ENCODE measurements around the gene ELMO2.

Gene ELMO2

GRCh38 chr20:46351357-46352058 lies 54.9 kb downstream of the ELMO2 start:
- Histone ChIP-seq H3K9me3 (ENCODE audit: control insufficient read depth in 2 of 2, low read length in 2 of 2) (no peaks in the 10 kb centered on the region), H3K9ac (ENCODE audit: low read length in 2 of 2) (no peak overlapping the region), H3K27me3 (ENCODE audit: control insufficient read depth in 1 of 2, insufficient read depth in 2 of 2, low read length in 2 of 2) (no peaks in the 10 kb centered on the region), H3K27ac (ENCODE audit: low read length) (no peak overlapping the region), H3K36me3 (ENCODE audit: control insufficient read depth in 2 of 2, insufficient read depth in 2 of 2, low read length in 2 of 2) (peaks cover 15 to 17% of the 10 kb centered on the region in 2 donors), H3K4me3 (ENCODE audit: low read length in 2 of 2) (no peak overlapping the region), H3K4me1 (ENCODE audit: control insufficient read depth, insufficient read depth, low read length) (peaks cover 17% of the 10 kb centered on the region)

- Histone ChIP-seq H3K36me3 (ENCODE audit: control insufficient read depth in 2 of 2, insufficient read depth in 2 of 2, low read length in 2 of 2) (peaks cover 17% of the 10 kb centered on the region in 2 donors), H3K4me3 (ENCODE audit: low read length in 2 of 2) (no peak overlapping the region), H3K9me3 (ENCODE audit: control insufficient read depth in 2 of 2, low read length in 2 of 2) (no peaks in the 10 kb centered on the region), H3K27ac (ENCODE audit: low read length) (no peak overlapping the region), H3K9ac (ENCODE audit: low read length in 2 of 2) (no peak overlapping the region), H3K27me3 (ENCODE audit: control insufficient read depth in 1 of 2, insufficient read depth in 2 of 2, low read length in 2 of 2) (no peaks in the 10 kb centered on the region), H3K4me1 (ENCODE audit: control insufficient read depth, insufficient read depth, low read length) (peaks cover 12% of the 10 kb centered on the region)
Measured at GRCh38 chr20:46350986-46351267, 55.5 kb downstream of the ELMO2 start.

- Histone ChIP-seq H3K36me3 (ENCODE audit: control insufficient read depth in 2 of 2, insufficient read depth in 2 of 2, low read length in 2 of 2) (peaks cover 17% of the 10 kb centered on the region in 2 donors), H3K27me3 (ENCODE audit: control insufficient read depth in 1 of 2, insufficient read depth in 2 of 2, low read length in 2 of 2) (no peaks in the 10 kb centered on the region), H3K27ac (ENCODE audit: low read length) (no peak overlapping the region), H3K9ac (ENCODE audit: low read length in 2 of 2) (no peak overlapping the region), H3K4me1 (ENCODE audit: control insufficient read depth, insufficient read depth, low read length) (peaks cover 12% of the 10 kb centered on the region), H3K9me3 (ENCODE audit: control insufficient read depth in 2 of 2, low read length in 2 of 2) (no peaks in the 10 kb centered on the region), H3K4me3 (ENCODE audit: low read length in 2 of 2) (no peak overlapping the region)
Measured at GRCh38 chr20:46350201-46350985, 56.0 kb downstream of the ELMO2 start.

GRCh38 chr20:46349742-46350056 lies 56.7 kb downstream of the ELMO2 start:
- H3K4me1 ChIP-seq (ENCODE audit: control insufficient read depth, insufficient read depth, low read length): peaks cover 12% of the 10 kb centered on the region
- H3K4me3 ChIP-seq (ENCODE audit: low read length in 2 of 2): no peak overlapping the region
- no peaks in the 10 kb centered on the region for H3K9me3 ChIP-seq (ENCODE audit: control insufficient read depth in 2 of 2, low read length in 2 of 2)
- H3K27ac ChIP-seq (ENCODE audit: low read length): no peak overlapping the region
- no peaks in the 10 kb centered on the region for H3K27me3 ChIP-seq (ENCODE audit: control insufficient read depth in 1 of 2, insufficient read depth in 2 of 2, low read length in 2 of 2)
- no peak overlapping the region for H3K9ac ChIP-seq (ENCODE audit: low read length in 2 of 2)
- peaks cover 17% of the 10 kb centered on the region in 2 donors for H3K36me3 ChIP-seq (ENCODE audit: control insufficient read depth in 2 of 2, insufficient read depth in 2 of 2, low read length in 2 of 2)

GRCh38 chr20:46349035-46349741 lies 57.2 kb downstream of the ELMO2 start:
- Histone ChIP-seq H3K27me3 (ENCODE audit: control insufficient read depth in 1 of 2, insufficient read depth in 2 of 2, low read length in 2 of 2) (no peaks in the 10 kb centered on the region), H3K4me1 (ENCODE audit: control insufficient read depth, insufficient read depth, low read length) (peaks cover 12% of the 10 kb centered on the region), H3K27ac (ENCODE audit: low read length) (no peak overlapping the region), H3K9ac (ENCODE audit: low read length in 2 of 2) (no peak overlapping the region), H3K9me3 (ENCODE audit: control insufficient read depth in 2 of 2, low read length in 2 of 2) (no peaks in the 10 kb centered on the region), H3K36me3 (ENCODE audit: control insufficient read depth in 2 of 2, insufficient read depth in 2 of 2, low read length in 2 of 2) (peaks cover 17% of the 10 kb centered on the region in 2 donors), H3K4me3 (ENCODE audit: low read length in 2 of 2) (peak overlapping the region in 1 of 2 donors; percentile 29)

GRCh38 chr20:46347841-46348803 lies 58.3 kb downstream of the ELMO2 start:
- Histone ChIP-seq H3K27ac (ENCODE audit: low read length) (no peak overlapping the region), H3K9me3 (ENCODE audit: control insufficient read depth in 2 of 2, low read length in 2 of 2) (no peaks in the 10 kb centered on the region), H3K4me1 (ENCODE audit: control insufficient read depth, insufficient read depth, low read length) (peaks cover 6% of the 10 kb centered on the region), H3K36me3 (ENCODE audit: control insufficient read depth in 2 of 2, insufficient read depth in 2 of 2, low read length in 2 of 2) (peaks cover 17% of the 10 kb centered on the region in 2 donors), H3K9ac (ENCODE audit: low read length in 2 of 2) (no peak overlapping the region), H3K27me3 (ENCODE audit: control insufficient read depth in 1 of 2, insufficient read depth in 2 of 2, low read length in 2 of 2) (peaks cover 2 to 3% of the 10 kb centered on the region in 2 donors), H3K4me3 (ENCODE audit: low read length in 2 of 2) (peak overlapping the region in 1 of 2 donors; percentile 29)

GRCh38 chr20:46346770-46347169 lies 59.6 kb downstream of the ELMO2 start:
- H3K36me3 ChIP-seq (ENCODE audit: control insufficient read depth in 2 of 2, insufficient read depth in 2 of 2, low read length in 2 of 2): peaks cover 16 to 17% of the 10 kb centered on the region in 2 donors
- H3K9ac ChIP-seq (ENCODE audit: low read length in 2 of 2): no peak overlapping the region
- H3K4me1 ChIP-seq (ENCODE audit: control insufficient read depth, insufficient read depth, low read length): peaks cover 14% of the 10 kb centered on the region
- peaks cover 13 to 16% of the 10 kb centered on the region in 2 donors for H3K27me3 ChIP-seq (ENCODE audit: control insufficient read depth in 1 of 2, insufficient read depth in 2 of 2, low read length in 2 of 2)
- no peaks in the 10 kb centered on the region for H3K9me3 ChIP-seq (ENCODE audit: control insufficient read depth in 2 of 2, low read length in 2 of 2)
- no peak overlapping the region for H3K27ac ChIP-seq (ENCODE audit: low read length)
- H3K4me3 ChIP-seq (ENCODE audit: low read length in 2 of 2): no peak overlapping the region

GRCh38 chr20:46344488-46345162 lies 61.8 kb downstream of the ELMO2 start:
- Histone ChIP-seq H3K9ac (ENCODE audit: low read length in 2 of 2) (no peak overlapping the region), H3K4me1 (ENCODE audit: control insufficient read depth, insufficient read depth, low read length) (peaks cover 18% of the 10 kb centered on the region), H3K27ac (ENCODE audit: low read length) (no peak overlapping the region), H3K4me3 (ENCODE audit: low read length in 2 of 2) (no peak overlapping the region), H3K36me3 (ENCODE audit: control insufficient read depth in 2 of 2, insufficient read depth in 2 of 2, low read length in 2 of 2) (peaks cover 0 to 2% of the 10 kb centered on the region in 2 donors), H3K9me3 (ENCODE audit: control insufficient read depth in 2 of 2, low read length in 2 of 2) (no peaks in the 10 kb centered on the region), H3K27me3 (ENCODE audit: control insufficient read depth in 1 of 2, insufficient read depth in 2 of 2, low read length in 2 of 2) (peaks cover 26 to 34% of the 10 kb centered on the region in 2 donors)

GRCh38 chr20:46343975-46344357 lies 62.4 kb downstream of the ELMO2 start:
- H3K9me3 ChIP-seq (ENCODE audit: control insufficient read depth in 2 of 2, low read length in 2 of 2): no peaks in the 10 kb centered on the region
- H3K27ac ChIP-seq (ENCODE audit: low read length): no peak overlapping the region
- H3K4me1 ChIP-seq (ENCODE audit: control insufficient read depth, insufficient read depth, low read length): peaks cover 17% of the 10 kb centered on the region
- peaks cover 0 to 2% of the 10 kb centered on the region in 2 donors for H3K36me3 ChIP-seq (ENCODE audit: control insufficient read depth in 2 of 2, insufficient read depth in 2 of 2, low read length in 2 of 2)
- no peak overlapping the region for H3K9ac ChIP-seq (ENCODE audit: low read length in 2 of 2)
- H3K4me3 ChIP-seq (ENCODE audit: low read length in 2 of 2): no peak overlapping the region
- H3K27me3 ChIP-seq (ENCODE audit: control insufficient read depth in 1 of 2, insufficient read depth in 2 of 2, low read length in 2 of 2): peaks cover 33 to 41% of the 10 kb centered on the region in 2 donors

Data from stomach smooth muscle (tissue), 2 donors.